GM18867 (cell line): ENCODE results near the gene COX6B1.
"Not testable (repeated sequence)": the region's sequence is repeated elsewhere in the genome, so short reads cannot be mapped to it uniquely, and the experiment has no call there.

Experiments used
- ATAC-seq: cut with Tn5 transposase; IDR thresholded peaks from one replicate; pipeline ENCODE4 v1.9.1; 2021; ENCODE audit warnings: mild to moderate bottlenecking, moderate library complexity; ENCODE audit not compliant: unreplicated experiment

The COX6B1 gene

DNA sequence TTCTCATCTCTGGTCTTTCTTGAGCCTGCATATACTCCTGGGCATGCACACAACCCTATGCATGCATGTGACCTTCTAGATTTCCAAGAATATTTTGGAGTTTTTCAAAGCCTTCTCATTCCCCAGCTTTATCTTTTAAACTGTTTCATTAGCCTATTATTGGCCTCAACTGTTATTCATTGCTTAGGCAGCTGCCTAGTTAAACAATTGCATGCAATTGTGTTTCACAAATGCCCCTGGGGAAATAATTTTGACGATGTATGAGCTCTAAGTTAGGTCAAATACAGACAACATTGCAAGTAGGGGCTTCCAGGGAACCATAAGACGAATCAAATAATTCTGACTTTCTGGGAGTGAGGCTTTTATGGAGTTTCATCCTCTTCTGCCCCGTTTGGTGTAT is 15.9 kb downstream of the COX6B1 start:
- ATAC-seq, result no peak

DNA sequence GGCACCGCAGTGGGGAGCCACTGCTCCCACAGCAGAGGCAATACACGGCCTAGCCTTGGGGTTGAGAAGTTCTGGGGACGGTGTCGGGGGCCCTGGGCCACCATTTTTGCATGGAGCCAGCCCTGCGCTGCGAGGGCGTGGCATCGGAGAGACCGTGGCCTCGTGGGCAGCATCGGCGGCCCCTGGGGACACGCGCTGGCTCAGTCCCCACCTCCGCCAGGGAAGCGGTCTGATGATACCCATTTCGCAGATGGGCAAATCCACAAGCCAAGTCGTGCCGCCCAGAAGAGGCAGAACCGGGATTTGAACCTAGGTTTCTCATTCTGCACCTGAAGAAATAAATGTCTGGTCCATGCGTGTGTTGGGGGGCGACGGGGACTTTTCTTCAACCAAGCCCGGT is 17.0 kb downstream of the COX6B1 start:
- no peak for ATAC-seq

DNA sequence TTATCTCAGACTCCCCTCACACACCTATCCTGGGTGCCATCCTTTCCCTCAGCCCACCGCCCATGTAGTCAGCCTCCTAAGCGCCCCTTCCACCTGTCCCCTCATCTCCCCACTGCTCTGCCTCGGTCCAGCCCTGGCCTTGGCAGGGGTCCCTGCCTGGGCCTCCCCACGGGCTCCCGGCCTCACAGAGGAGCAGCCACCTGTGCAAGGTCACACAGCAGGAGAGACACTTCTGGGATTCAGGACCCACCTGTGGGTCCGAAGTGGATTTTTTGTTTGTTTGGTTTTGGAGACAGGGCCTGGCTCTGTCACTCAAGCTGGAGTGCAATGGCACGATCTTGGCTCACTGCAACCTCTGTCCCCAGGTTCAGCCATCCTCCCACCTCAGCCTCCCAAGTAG is 17.5 kb downstream of the COX6B1 start:
- no peak for ATAC-seq

DNA sequence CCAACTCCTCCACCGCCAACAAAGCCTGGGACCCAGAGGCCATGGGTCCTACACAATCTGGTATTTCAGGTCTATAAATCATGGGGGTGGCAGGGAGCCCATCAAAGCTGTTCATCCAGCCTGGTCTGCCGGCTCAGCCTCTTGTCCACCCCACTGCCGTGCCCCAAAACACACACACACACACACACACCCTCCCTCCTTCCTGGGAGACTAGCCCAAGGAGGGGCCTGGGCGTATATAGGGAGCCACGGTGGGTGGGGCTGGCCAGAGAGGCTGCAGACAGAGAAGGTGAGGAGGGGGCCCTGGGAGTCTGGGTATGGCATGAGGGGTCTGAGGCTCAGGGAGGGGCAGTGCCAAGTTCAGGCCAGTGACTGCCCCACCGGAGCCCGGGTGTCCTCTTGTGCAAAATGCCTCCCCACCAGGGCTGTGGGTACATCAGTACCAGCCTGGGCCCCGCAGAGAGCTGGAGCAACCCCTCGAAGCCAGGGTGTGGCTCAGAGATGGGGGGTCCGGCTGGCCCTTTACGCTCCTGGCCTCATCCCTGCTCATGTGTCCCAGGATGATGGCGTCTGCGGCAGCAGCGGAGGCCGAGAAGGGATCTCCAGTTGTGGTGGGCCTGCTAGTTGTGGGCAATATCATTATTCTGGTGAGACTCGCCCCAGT is 18.3 kb downstream of the COX6B1 start, which contains the start of gene UPK1A:
UPK1A (plus strand) TSS at position 267 of the 663 bp plus-strand sequence; CDS start at position 563, 296 bp downstream.
- no peak for ATAC-seq

DNA sequence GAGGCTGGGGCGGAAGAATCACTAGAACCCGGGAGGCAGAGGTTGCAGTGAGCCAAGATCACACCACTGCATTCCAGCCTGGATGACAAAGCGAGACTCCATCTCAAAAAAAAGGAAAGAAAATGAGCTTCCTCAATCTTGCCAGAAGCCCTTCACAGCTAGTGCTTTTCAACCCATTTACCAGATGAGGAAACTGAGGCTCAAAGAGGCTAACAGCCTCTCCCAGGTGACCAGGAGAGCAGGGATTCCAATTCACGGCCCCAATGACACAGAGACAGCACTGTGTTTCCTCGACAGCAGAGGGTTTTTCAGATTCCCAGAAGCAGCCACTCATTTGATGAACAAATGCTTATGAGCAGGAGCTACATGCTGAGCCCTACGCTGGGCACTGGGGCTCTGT is 21.4 kb downstream of the COX6B1 start:
- ATAC-seq, result no peak

DNA sequence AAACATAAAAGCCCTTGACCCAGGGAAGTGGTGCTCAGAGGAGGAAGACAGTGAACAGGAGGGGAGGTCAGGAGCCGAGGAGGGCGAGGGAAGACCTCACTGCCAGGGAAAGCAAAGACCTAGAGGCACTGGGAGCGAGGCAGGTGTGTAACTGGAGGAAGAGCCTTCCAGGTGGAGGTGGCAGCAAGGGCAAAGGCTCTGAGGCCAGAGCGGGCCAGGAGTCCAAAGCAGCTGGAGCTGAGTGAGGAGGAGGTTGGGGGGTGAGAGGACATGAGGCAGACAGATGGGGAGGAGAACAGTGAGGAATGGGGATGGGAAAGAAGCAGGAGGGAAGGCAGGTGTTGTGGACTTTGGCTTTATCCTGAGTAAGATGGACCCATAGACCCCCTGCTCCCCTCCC is 21.9 kb downstream of the COX6B1 start:
- ATAC-seq, result no peak

DNA sequence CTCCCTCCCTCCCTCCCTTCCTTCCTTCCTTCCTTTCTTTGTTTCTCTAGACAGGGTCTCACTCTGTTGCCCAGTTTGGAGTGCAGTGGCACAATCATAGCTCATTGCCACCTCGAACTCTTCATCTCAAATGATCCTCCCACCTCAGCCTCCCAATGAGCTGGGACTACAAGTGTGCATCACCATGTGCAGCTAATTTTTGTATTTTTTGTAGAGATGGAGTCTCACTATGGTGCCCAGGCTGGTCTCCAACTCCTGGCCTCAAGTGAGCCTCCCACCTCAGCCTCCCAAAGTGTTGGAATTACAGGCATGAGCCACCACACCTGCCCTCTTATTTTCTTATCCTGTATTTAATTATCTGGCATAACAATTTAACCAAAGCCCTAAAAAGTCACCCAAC is 22.6 kb downstream of the COX6B1 start:
- ATAC-seq, result no peak

DNA sequence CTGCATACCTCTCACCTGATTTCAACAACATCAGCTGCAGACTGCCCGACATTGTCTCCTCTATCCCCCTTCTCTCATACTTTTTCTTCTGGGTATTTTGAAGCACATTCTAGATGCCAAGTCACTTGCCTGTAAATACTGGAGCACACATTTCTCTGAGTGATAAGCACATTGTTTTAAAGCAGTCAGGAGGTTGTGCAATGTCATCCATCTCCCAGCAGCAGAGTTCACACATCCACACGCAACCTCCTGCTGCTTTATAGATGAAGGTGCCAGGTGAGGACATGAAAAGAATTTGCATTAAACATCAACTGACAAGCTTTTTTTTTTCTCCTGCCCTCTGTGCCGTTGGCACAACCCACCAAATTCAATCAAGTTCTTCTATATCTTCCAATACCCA is 23.7 kb downstream of the COX6B1 start:
- ATAC-seq, result no peak

DNA sequence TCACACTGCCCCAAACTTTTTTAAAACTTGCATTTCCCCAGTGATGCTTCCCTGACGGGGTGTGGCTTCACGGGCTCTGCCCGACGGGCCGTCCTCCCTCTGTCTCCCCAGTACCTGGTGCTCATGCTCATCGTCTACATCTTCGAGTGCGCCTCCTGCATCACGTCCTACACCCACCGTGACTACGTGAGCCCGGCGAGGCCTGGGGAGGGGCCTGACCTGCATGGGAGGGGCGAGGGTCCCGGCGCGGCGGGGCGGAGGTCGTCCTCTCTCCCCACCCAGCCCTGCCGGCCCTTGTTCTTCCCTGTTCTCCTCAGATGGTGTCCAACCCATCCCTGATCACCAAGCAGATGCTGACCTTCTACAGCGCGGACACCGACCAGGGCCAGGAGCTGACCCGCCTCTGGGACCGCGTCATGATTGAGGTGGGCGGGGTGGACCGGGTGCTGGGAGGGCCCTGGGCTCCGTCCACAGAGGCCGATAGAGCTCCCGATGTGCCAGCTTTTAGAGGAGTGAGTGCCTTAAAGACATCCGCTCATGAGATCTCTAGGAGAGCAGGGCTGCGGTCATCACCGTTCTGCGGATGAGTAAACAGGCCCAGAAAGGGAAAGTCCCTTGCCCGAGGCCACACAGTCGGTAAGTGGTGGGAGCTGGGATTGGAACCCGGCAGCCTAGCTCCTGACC is 25.1 kb downstream of the COX6B1 start:
- ATAC-seq, result no peak

DNA sequence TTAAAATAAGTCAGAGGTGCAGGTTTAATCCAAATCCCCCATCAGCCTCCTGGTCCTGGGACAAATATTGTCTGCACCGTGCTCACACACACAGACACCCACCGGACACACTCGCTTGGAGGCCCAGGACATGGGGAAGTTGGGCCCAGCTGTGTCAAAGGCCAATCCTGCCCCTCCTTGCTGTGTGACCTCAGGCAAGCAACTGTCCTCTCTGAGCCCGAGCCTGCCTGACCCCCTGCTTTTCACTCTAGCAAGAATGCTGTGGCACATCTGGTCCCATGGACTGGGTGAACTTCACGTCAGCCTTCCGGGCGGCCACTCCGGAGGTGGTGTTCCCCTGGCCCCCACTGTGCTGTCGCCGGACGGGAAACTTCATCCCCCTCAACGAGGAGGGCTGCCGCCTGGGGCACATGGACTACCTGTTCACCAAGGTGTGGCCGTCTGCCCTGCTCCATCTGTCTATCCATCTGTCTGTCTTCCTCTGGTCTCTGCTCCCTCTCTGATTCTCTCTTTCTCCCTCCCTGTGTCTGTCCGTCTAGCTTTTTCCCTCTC is 27.5 kb downstream of the COX6B1 start:
- no peak for ATAC-seq

DNA sequence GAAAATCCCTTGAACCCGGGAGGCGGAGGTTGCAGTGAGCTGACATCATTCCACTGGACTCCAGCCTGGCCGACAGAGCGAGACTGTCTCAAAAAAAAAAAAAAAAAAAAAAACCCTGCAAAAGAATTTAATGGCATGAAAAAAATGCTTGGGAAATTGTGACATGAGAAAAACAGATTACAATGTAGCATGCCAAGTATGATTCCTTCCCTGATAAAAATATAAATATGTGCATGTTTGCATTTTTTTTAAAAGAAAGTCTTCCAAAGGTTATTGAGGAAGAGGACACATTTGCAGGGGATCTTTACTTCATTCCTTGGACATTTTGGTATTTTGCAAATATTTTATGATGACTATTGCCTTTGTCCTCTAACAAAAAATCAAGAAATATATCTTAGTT is 41.7 kb downstream of the COX6B1 start:
- no peak for ATAC-seq

DNA sequence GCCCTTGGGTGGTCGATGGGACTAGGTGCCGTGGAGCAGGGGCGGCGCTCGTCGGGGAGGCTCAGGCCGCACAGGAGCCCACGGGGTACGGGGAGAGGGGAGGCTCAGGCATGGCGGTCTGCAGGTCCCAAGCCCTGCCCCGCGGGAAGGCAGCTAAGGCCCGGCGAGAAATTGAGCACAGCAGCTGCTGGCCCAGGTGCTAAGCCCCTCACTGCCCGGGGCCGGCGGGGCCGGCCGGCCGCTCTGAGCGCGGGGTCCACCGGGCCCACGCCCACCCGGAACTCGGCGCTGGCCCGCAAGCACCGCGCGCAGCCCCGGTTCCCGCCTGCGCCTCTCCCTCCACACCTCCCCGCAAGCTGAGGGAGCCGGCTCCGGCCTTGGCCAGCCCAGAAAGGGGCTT is 43.0 kb downstream of the COX6B1 start:
- ATAC-seq, result not testable (repeated sequence)

DNA sequence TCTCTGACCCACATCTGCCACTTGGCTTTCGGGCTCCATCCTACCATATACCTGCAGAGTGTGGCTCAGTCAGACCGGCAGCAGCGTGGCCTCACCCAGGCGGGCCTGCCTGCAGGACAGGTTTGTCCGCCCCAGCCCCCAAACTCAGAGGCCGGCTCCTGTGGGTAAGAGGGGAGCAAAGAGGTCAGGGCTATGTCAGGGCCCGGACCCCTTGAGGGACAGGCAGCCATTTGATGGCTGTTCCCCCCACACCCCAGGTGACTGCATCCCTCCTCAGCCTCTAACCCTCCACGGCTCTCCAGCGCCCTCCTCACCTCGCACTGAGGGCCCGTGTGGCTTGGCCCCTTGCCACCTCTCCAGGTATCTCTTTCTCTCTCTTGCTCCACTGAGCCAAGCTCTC is 43.9 kb downstream of the COX6B1 start:
- no peak for ATAC-seq

DNA sequence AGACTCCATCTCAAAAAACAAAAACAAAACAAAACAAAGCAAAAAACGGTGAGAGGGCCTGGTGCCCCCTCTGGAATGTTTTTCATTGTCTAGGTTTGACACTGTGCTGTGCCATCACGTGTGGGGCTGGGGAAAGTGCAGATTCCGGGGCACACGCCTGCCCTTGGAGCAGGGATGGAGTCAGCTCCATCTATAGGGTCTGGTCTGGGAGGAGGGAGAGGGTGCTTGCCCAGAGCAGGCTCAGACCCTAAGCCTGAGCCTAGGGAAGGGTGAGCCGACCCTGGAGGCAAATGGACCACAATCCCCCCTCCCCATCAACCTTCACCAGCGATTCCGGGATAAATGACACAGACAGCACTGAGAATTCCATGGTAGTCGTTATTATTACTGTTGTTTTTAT is 45.3 kb downstream of the COX6B1 start:
- ATAC-seq, result no peak

DNA sequence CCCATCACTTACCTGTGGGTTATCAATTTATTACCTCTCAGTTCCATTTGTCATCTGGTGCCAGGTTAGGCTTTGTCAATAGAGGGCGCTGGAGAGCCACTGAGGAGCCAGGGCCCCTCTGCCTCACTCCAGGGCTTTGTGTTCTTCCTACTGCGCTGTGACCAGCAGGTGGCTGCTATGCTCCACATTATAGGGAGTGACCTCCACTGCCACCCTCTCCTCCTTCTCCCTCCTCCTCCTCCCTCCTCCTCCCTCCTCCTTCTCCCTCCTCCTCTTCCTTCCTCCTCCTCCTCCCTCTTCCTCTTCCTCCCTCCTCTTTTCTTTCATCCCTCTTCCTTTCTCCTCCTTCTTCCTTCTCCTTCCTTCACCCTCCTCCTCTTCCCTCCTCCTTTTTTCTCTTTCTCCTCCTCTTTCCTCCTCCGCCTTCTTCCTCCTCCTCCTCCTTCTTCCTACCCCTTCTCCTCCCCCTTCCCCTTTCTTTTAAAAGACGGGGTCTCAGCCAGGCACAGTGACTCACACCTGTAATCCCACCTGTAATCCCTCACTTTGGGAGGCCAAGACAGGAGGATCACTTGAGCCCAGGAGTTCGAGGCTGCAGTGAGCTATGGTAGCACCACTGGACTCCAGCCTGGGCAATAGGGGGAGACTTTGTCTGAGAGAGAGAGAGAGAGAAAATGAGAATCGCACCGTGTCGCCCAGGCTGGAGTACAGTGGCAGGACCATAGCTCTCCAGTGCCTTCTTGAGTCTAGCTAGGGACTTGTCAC is 45.9 kb downstream of the COX6B1 start:
- ATAC-seq, result peak; percentile 69

DNA sequence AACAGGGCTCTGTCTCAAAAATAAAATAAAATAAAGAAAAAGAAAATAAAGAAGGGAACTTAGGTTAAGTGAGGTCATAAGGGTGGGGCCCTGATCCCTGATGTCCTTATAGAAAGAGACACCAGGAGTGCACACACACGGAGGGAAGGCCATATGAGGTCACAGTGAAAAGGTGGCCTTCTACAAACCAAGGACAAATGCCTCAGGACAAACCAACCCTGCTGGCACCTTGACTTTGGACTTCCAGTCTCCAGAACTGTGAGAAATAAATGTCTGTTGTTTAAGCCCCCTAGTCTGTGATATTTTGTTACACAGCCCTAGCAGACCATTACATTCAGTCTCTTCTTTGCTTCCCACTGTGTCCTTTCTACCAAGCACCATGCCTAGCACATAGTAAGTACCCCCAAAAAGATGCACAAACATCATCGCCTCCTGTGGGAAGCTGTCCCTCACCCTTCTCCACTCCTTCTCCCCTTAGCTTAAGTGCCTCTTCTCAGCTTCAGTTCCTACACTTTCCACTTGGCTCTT is 47.8 kb downstream of the COX6B1 start:
- ATAC-seq, result no peak

DNA sequence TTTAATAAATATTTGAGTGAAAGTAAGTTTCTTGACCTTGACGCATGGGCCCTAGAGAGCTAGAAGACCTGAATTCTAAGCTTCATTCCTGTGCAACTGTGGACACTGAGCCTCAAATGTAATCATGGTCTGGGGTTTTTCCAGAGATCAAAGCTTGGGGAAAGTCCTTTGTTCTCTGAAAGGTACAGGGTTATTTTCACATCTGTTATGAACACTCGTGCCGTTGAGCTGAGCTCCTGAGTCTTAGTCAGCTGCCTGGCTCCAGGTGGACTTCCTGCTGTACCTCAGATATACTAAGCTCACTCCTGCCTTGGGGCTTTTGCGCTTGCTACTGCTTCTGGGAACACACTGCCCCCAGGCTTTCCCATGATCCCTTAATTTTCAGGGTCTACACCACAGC is 48.7 kb downstream of the COX6B1 start:
- ATAC-seq, result no peak

DNA sequence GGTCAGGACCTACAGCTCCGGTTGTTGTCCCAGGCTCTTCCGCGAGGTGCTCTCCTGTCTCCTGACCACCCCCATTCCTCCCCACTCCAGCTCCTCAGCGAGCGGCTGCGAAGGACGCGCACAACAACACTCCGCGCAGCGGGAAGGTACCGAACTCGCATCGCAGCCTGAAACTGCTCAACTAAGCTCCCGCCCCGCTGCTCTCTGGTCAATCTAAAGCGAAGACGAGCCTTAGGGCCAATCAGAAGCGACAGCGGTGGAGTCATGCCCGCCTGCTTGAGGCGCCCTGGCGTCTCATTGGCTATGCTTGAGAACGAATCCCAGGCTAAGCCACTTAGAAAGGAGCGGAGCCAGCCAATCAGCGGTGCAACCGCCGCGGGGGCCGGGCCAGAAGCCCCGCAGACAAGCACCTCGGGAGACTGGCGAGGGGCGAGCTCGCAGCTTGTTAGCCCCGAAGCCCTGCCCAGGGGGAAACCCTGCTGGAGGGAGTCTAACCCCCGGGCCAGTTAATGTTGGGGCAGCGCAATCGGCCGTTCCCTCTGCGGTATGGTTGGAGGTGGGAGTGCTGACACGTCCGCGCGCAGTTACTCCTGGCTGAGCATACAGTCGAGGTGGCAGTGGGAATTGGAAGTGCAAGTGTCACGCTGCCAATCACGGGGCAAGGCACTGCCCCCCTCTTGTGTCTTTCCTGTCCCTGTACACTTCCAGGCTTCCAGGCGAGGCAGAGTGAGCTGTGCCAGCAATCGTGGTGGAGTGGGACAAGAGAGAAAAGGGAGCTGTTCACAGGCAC is 54.3 kb downstream of the COX6B1 start:
- peak; percentile 96 for ATAC-seq

DNA sequence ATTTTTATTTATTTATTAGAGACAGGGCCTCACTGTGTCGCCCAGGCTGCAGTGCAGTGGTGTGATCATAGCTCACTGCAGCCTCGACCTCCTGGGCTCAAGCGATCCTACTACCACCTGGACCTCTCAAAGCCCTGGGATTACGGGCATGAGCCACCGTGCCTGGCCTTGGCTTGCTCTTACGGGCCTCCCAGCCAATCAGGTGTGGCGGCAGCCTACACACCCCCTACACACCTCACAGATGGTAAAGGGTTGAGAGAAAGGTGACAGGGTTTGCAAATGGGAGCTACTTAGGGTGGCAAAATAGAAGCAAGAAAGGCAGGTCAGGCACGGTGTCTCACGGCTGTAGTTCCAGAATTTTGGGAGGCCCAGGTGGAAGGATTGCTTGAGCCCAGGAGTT is 55.2 kb downstream of the COX6B1 start:
- ATAC-seq, result no peak

DNA sequence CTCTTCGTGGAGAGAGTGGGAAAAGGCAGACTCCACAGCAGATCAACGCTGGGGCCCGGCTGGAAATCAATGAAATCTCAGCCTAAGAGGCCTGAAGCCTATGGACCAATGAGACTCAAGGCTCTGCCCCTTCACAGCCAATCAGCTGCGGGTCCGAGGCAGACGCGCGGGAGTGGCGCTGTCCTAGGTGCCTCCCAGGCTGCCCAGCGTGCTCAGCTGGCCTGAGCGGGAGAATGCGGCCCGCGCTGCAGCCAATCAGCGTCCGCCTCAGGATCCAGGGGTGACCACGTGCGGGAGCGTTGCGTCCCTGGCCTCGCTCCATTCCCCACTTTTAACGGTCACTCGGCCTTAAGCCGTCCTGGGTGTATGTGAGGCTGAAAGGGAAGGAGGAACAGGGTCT is 56.1 kb downstream of the COX6B1 start, which contains the start of gene ZBTB32:
ZBTB32 (plus strand) TSS at position 341 of the 400 bp plus-strand sequence. CDS start 10,069 bp downstream, outside the sequence.
- no peak for ATAC-seq
